Measurements from ENCODE around the gene SLC40A1.

DNA sequence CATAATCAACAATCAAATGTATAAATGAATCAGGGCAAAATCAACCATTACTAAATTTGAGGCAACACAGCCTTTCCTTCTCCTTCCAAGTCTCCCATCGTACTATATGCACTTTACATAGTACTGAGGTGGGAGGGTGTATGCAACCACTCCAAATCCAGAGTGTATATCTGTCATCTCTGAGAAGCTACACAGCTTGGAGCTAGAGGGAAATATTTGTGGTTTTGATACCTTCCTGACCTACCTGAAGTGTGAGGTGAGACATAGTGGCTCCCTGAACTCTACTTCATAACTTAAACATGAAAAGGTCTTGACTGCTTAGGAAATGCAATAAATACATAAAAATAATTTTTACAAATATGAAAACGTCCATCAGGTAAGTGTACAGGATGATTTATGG is 30.1 kb upstream of the SLC40A1 start:
- no peak for TF ChIP-seq EZH2 (IDR thresholded peaks at IDR 0.05)
- TF ChIP-seq POLR2AphosphoS5 (IDR thresholded peaks at IDR 0.05; ENCODE audit: borderline replicate concordance, low read depth, low read length): no peak
